Measurements from ENCODE around the gene GCK.

GCK gene

DNA sequence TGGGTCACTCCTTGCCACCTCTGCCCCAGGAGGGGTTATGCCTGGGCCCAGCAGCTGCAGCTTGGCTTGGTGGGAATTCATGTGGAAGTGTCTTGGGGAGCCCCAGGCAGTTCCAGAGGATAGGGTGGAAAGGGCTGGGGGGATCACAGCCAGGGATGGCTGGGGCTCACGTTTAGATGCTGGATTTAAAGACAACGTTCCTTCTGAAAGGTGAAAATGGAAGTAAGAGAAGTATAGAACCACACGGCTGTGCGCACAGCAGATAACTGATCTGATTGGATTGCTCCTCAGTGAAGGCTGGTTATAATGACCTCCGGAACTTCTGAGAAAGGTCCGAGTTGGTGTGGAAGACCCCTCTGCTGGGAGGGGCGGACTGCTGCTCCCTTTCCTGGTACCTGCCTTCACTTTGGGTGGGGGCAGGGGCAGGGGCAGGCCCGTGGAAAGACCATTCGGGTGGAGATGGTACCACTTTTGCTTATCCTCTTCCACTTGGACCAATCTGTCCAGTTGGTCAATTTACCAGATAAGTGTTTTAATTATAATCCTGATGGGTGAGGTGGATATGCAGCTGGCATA lies 40.2 kb downstream of the GCK start:
- Histone ChIP-seq H3K27ac (ENCODE audit: low read depth in 2 of 2, low read length in 2 of 2) (no peak overlapping the region), H3K9ac (ENCODE audit: low read depth in 1 of 2, low read length in 2 of 2) (no peak overlapping the region)

DNA sequence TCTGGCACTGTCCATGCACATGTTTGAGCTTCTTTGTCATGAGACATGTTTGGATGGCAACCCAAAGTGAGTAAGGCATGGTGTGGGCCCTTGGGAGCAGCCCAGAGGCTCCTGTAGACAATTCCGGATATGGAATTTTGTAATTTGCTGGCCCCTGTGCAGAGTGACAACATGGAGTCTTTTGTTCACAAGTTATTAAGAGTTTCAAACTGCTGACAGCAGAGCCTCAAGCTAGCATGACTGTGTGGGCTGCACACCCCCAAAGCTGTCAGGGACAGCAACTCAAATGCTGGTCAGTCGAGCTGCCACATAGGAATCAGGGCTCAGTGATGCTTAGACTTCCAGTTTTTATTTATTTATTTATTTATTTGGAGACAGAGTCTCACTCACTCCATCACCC lies 41.1 kb downstream of the GCK start:
- Histone ChIP-seq H3K4me1 (ENCODE audit: control insufficient read depth in 2 of 2, insufficient read depth in 2 of 2, low read length in 2 of 2) (peaks cover 0 to 6% of the 10 kb centered on the region in 2 donors), H3K36me3 (ENCODE audit: control insufficient read depth in 2 of 2, insufficient read depth in 2 of 2, low read length in 2 of 2) (no peaks in the 10 kb centered on the region), H3K9me3 (ENCODE audit: control insufficient read depth in 2 of 2, low read length in 2 of 2) (no peaks in the 10 kb centered on the region), H3K4me3 (ENCODE audit: low read length in 2 of 2) (no peak overlapping the region), H3K9ac (ENCODE audit: low read depth in 1 of 2, low read length in 2 of 2) (no peak overlapping the region), H3K27me3 (ENCODE audit: control insufficient read depth in 2 of 2, insufficient read depth in 2 of 2, low read length in 2 of 2) (no peaks in the 10 kb centered on the region), H3K27ac (ENCODE audit: low read depth in 2 of 2, low read length in 2 of 2) (no peak overlapping the region)

More for the DNA sequence above, 40.2 kb downstream of the GCK start:
- H3K4me1 ChIP-seq (ENCODE audit: control insufficient read depth in 2 of 2, insufficient read depth in 2 of 2, low read length in 2 of 2), result peaks cover 0 to 6% of the 10 kb centered on the region in 2 donors
- no peaks in the 10 kb centered on the region for H3K9me3 ChIP-seq (ENCODE audit: control insufficient read depth in 2 of 2, low read length in 2 of 2)
- H3K4me3 ChIP-seq (ENCODE audit: low read length in 2 of 2), result no peak overlapping the region
- no peaks in the 10 kb centered on the region for H3K36me3 ChIP-seq (ENCODE audit: control insufficient read depth in 2 of 2, insufficient read depth in 2 of 2, low read length in 2 of 2)
- H3K27me3 ChIP-seq (ENCODE audit: control insufficient read depth in 2 of 2, insufficient read depth in 2 of 2, low read length in 2 of 2), result no peaks in the 10 kb centered on the region

DNA sequence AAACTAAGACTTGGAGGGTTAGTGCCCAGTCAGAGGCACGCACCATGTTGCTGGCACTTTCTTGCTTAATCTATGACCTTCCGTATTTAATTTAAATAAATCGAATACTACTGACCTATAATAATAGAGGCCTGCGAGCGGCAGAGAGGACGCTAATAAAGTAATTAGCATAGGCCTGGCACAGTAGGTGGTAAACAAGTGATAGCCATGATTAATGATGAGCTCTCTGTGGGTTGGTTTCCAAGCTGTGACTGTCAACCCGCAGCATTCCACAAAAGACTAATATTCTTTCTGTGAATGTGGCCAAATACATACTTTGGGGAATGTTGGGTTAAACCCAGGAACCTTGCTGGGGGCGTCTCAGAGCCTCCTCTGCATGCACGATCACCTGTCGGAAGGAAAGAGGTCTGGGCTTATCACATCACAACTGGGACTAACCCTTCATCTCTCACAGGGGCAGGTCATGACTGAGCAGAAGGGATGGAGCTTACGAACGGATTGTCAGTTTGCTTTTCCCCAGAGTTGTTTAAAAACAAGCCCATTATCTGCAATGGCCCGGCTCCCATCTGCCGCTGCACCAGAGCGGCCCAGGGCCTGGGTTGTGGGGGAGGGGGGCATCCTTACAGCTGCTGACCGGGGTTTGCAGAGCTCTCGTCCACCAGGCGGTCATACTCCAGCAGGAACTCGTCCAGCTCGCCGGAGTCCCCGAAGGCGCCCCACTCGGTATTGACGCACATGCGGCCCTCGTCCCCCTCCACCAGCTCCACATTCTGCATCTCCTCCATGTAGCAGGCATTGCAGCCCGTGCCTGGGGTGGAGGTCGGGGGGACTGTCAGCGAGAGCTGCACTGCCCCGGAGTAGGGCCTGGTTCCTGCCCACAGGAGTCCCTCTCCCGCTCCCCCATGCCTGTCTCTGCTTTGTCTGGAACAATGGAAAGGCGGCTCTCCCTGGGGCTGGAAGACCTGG lies 41.9 kb downstream of the GCK start:
- H3K27ac ChIP-seq (ENCODE audit: low read depth in 2 of 2, low read length in 2 of 2), result no peak overlapping the region
- no peak overlapping the region for H3K9ac ChIP-seq (ENCODE audit: low read depth in 1 of 2, low read length in 2 of 2)
- H3K4me3 ChIP-seq (ENCODE audit: low read length in 2 of 2), result no peak overlapping the region
- H3K36me3 ChIP-seq (ENCODE audit: control insufficient read depth in 2 of 2, insufficient read depth in 2 of 2, low read length in 2 of 2), result no peaks in the 10 kb centered on the region
- H3K27me3 ChIP-seq (ENCODE audit: control insufficient read depth in 2 of 2, insufficient read depth in 2 of 2, low read length in 2 of 2), result no peaks in the 10 kb centered on the region
- H3K4me1 ChIP-seq (ENCODE audit: control insufficient read depth in 2 of 2, insufficient read depth in 2 of 2, low read length in 2 of 2), result peaks cover 0 to 6% of the 10 kb centered on the region in 2 donors
- H3K9me3 ChIP-seq (ENCODE audit: control insufficient read depth in 2 of 2, low read length in 2 of 2), result no peaks in the 10 kb centered on the region

DNA sequence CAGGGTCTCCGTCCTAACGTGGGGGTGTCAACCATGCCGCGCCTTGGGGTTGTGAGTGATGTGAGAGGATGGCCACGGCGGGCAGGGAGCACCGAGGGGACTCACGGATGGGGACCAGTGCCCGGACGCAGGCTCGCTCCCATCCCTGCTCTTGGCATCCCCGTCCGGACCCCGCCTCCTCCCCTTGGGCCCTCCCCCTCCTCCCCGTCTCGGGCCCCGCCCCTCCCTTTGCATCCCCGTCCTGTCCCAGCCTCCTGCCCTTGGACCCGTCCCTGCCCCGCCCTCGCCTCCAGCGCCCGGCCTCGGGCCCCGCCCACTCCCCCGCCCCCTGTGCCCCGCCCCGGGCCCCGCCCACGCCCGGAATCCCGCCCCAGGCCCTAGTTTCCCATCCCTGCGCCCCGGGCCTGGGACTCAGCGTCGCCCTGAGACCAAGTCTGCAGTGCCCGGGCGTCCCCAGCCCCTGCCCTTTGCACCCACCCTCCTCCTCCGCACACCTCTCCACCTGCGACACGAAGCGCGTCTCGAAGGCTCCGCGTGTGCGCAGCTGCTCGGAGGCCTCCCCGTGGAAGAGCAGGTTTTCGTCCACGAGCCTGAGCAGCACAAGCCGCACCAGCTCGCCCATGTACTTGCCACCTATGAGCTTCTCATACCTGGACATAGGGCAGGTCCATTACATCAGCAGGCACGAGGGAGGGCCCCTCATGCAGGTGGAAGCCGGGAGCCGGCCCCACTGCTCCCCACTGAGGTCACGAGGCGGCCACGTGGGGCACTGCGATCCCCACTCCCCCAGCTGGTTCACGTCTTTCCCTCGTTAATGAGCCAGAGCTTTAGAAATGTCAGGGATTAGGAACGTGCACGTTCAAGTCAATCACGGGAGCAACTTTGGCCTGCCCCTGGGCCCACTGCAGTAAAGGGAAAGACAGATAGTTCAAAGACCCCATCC lies 43.0 kb downstream of the GCK start:
- Histone ChIP-seq H3K4me1 (ENCODE audit: control insufficient read depth in 2 of 2, insufficient read depth in 2 of 2, low read length in 2 of 2) (peaks cover 0 to 6% of the 10 kb centered on the region in 2 donors), H3K9me3 (ENCODE audit: control insufficient read depth in 2 of 2, low read length in 2 of 2) (no peaks in the 10 kb centered on the region), H3K27ac (ENCODE audit: low read depth in 2 of 2, low read length in 2 of 2) (no peak overlapping the region), H3K9ac (ENCODE audit: low read depth in 1 of 2, low read length in 2 of 2) (peak overlapping the region in 1 of 2 donors; percentile 38), H3K27me3 (ENCODE audit: control insufficient read depth in 2 of 2, insufficient read depth in 2 of 2, low read length in 2 of 2) (no peaks in the 10 kb centered on the region), H3K4me3 (ENCODE audit: low read length in 2 of 2) (peak overlapping the region; percentile 59 to 62), H3K36me3 (ENCODE audit: control insufficient read depth in 2 of 2, insufficient read depth in 2 of 2, low read length in 2 of 2) (no peaks in the 10 kb centered on the region)

DNA sequence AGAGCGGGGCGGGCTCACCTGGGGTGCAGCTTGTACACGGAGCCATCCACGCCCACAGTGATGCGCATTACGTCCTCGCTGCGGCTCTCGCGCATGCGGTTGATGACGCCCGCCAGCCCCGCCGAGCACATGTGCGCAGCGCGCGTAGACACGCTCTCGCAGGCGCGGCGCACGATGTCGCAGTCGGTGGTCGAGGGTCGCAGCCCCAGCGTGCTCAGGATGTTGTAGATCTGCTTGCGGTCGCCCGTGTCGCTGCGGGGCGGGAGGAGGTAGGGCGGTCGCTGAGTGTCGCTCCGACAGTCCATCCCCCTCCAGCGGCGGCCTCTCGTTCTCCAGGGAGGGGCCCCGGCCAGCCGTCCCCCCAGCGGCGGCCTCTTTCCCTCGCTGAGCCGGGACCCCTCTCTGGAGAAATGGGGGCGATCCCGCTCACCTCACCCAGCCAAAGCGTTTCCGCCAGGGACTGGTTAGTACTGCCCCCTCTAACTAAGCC lies 43.7 kb downstream of the GCK start:
- H3K9ac ChIP-seq (ENCODE audit: low read depth in 1 of 2, low read length in 2 of 2), result peak overlapping the region in 1 of 2 donors; percentile 38
- no peaks in the 10 kb centered on the region for H3K27me3 ChIP-seq (ENCODE audit: control insufficient read depth in 2 of 2, insufficient read depth in 2 of 2, low read length in 2 of 2)
- H3K4me3 ChIP-seq (ENCODE audit: low read length in 2 of 2), result peak overlapping the region; percentile 59 to 62
- H3K36me3 ChIP-seq (ENCODE audit: control insufficient read depth in 2 of 2, insufficient read depth in 2 of 2, low read length in 2 of 2), result no peaks in the 10 kb centered on the region
- no peak overlapping the region for H3K27ac ChIP-seq (ENCODE audit: low read depth in 2 of 2, low read length in 2 of 2)
- H3K9me3 ChIP-seq (ENCODE audit: control insufficient read depth in 2 of 2, low read length in 2 of 2), result no peaks in the 10 kb centered on the region
- H3K4me1 ChIP-seq (ENCODE audit: control insufficient read depth in 2 of 2, insufficient read depth in 2 of 2, low read length in 2 of 2), result peaks cover 0 to 6% of the 10 kb centered on the region in 2 donors

DNA sequence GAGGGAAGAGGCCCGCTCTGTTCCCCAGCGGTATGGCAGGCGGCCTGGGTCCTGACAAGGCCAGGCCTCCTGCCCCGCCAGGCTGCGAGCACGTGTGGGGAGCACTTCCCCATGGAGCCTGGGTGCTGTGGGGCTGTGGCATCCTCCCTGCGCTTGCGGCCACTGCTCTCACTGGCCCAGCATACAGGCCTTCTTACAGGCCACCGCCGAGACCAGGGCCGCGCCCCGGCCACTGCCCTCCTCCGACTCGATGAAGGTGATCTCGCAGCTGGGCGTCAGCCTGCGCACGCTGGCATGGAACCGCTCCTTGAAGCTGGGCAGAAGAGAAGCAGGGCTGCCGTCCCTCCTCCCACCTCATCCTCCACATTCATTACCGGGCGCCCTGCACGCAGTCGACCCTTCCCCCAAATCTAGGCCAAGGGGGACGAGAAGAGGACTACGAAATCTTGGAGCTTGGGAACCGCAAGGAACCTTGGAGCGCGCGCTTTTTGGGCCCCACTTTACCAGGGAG lies 44.2 kb downstream of the GCK start:
- H3K36me3 ChIP-seq (ENCODE audit: control insufficient read depth in 2 of 2, insufficient read depth in 2 of 2, low read length in 2 of 2), result no peaks in the 10 kb centered on the region
- H3K4me3 ChIP-seq (ENCODE audit: low read length in 2 of 2), result no peak overlapping the region
- H3K4me1 ChIP-seq (ENCODE audit: control insufficient read depth in 2 of 2, insufficient read depth in 2 of 2, low read length in 2 of 2), result peaks cover 0 to 6% of the 10 kb centered on the region in 2 donors
- no peaks in the 10 kb centered on the region for H3K9me3 ChIP-seq (ENCODE audit: control insufficient read depth in 2 of 2, low read length in 2 of 2)
- no peak overlapping the region for H3K9ac ChIP-seq (ENCODE audit: low read depth in 1 of 2, low read length in 2 of 2)
- H3K27me3 ChIP-seq (ENCODE audit: control insufficient read depth in 2 of 2, insufficient read depth in 2 of 2, low read length in 2 of 2), result no peaks in the 10 kb centered on the region
- no peak overlapping the region for H3K27ac ChIP-seq (ENCODE audit: low read depth in 2 of 2, low read length in 2 of 2)

DNA sequence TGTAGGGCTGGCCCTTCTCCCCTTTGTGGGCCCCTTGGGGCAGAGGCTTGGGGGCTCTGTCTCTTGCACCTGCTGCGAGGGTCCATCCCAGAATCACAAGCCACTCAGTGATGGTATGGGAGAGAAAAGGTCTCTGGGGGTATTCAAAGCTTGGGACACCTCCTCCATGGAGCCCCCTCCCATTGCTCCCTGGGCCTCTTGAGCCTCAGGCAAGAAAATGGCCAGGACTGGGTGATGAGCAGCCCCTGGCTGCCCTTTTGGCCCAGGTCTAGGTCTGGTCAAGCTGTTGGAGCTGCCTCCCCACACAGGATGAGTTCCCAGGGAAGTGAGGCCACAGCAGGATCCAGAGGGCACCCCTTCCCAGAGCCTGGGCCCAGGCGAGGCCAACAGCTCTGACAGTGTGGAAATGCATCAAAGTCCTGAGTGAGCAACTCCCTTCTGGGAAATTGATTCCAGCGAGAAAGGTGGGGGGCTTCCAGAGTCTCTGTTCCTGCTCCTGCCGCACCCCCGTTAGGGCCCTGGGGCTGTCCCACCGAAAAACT lies 44.7 kb downstream of the GCK start:
- no peaks in the 10 kb centered on the region for H3K9me3 ChIP-seq (ENCODE audit: control insufficient read depth in 2 of 2, low read length in 2 of 2)
- no peaks in the 10 kb centered on the region for H3K27me3 ChIP-seq (ENCODE audit: control insufficient read depth in 2 of 2, insufficient read depth in 2 of 2, low read length in 2 of 2)
- peaks cover 0 to 6% of the 10 kb centered on the region in 2 donors for H3K4me1 ChIP-seq (ENCODE audit: control insufficient read depth in 2 of 2, insufficient read depth in 2 of 2, low read length in 2 of 2)
- H3K36me3 ChIP-seq (ENCODE audit: control insufficient read depth in 2 of 2, insufficient read depth in 2 of 2, low read length in 2 of 2), result no peaks in the 10 kb centered on the region
- H3K27ac ChIP-seq (ENCODE audit: low read depth in 2 of 2, low read length in 2 of 2), result no peak overlapping the region
- H3K9ac ChIP-seq (ENCODE audit: low read depth in 1 of 2, low read length in 2 of 2), result no peak overlapping the region
- no peak overlapping the region for H3K4me3 ChIP-seq (ENCODE audit: low read length in 2 of 2)

DNA sequence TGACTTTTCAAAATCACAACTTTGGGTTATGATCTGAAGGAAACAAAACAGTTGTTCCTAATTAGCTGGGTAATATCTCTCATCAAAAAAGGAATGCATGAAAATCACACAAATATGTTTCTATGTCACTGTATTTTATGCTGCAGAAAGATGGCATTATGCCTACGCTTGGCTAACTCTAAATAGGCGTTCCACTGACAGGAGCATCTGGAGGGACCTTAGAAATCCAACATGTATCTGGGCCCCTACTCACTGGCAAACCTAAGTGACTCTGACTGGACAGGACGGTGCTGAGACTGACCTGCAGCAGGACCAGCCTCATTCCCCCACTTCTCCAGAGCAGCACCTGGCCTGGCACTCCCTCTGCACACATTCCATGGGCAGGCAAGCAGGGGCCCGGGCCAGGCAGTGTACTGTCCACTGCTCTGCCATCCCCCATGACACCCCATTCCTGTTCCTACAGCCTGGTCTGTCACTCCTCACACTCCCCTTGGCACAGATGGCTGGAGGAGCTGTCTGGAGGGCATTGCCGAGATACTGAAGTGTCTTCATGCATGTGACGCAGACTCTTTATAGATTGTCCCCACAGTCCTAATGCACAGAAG lies 45.5 kb downstream of the GCK start:
- Histone ChIP-seq H3K27me3 (ENCODE audit: control insufficient read depth in 2 of 2, insufficient read depth in 2 of 2, low read length in 2 of 2) (no peaks in the 10 kb centered on the region), H3K4me1 (ENCODE audit: control insufficient read depth in 2 of 2, insufficient read depth in 2 of 2, low read length in 2 of 2) (peaks cover 0 to 6% of the 10 kb centered on the region in 2 donors), H3K27ac (ENCODE audit: low read depth in 2 of 2, low read length in 2 of 2) (no peak overlapping the region)

DNA sequence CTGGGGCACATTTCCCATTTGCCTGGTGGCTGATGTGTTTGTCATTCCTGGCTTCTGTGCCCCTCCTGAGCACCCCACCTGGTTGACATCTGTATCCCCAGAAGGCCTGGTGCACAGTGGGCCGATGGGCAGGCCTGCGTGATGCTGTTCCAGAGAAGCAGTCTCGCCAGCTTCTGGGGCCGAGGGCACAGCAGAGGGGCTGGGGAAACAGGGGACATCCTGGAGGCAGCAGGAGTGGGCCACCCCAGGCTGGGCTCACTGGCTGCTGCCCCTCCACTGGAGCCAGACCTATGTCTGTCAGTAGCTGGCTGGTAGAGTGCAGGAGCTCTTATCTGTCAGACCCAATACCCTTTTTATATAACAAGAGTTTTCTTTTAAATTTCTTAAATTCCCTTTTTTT lies 47.2 kb downstream of the GCK start:
- Histone ChIP-seq H3K27me3 (ENCODE audit: control insufficient read depth in 2 of 2, insufficient read depth in 2 of 2, low read length in 2 of 2) (no peaks in the 10 kb centered on the region), H3K27ac (ENCODE audit: low read depth in 2 of 2, low read length in 2 of 2) (no peak overlapping the region), H3K4me3 (ENCODE audit: low read length in 2 of 2) (no peak overlapping the region), H3K4me1 (ENCODE audit: control insufficient read depth in 2 of 2, insufficient read depth in 2 of 2, low read length in 2 of 2) (peaks cover 0 to 6% of the 10 kb centered on the region in 2 donors), H3K9me3 (ENCODE audit: control insufficient read depth in 2 of 2, low read length in 2 of 2) (no peaks in the 10 kb centered on the region), H3K36me3 (ENCODE audit: control insufficient read depth in 2 of 2, insufficient read depth in 2 of 2, low read length in 2 of 2) (no peaks in the 10 kb centered on the region), H3K9ac (ENCODE audit: low read depth in 1 of 2, low read length in 2 of 2) (no peak overlapping the region)

More for the DNA sequence above, 45.5 kb downstream of the GCK start:
- H3K9ac ChIP-seq (ENCODE audit: low read depth in 1 of 2, low read length in 2 of 2), result no peak overlapping the region
- H3K4me3 ChIP-seq (ENCODE audit: low read length in 2 of 2), result no peak overlapping the region
- H3K9me3 ChIP-seq (ENCODE audit: control insufficient read depth in 2 of 2, low read length in 2 of 2), result no peaks in the 10 kb centered on the region
- H3K36me3 ChIP-seq (ENCODE audit: control insufficient read depth in 2 of 2, insufficient read depth in 2 of 2, low read length in 2 of 2), result no peaks in the 10 kb centered on the region
